HEK293 (cell line): ENCODE results near the gene CDC25C.

ENCODE experiments used
- CTCF ChIA-PET: fragments of 350-600 bp; formaldehyde crosslinking; extraction: SDS; loops from one replicate; lab custom pipeline; 2021; ENCODE audit warnings: antibody characterized with exemption; lab: Yijun Ruan, JAX
- POLR2A ChIA-PET: fragments of 300-600 bp; formaldehyde crosslinking; extraction: SDS; loops from one replicate; lab custom pipeline; 2020; ENCODE audit warnings: antibody characterized with exemption, inconsistent platforms; lab: Yijun Ruan, JAX
- H3K27ac ChIP-seq: fragments of 200-500 bp; sonication (Bioruptor generic); 2 replicates; pipeline ENCODE4 v1.5.1; 2014; ENCODE audit warnings: low read depth, low read length, control low read depth, inconsistent platforms; ENCODE audit errors: extremely low read depth
- H3K36me3 ChIP-seq, 2 experiments: fragments of 200-500 bp in 1 of 2; sonication (Bioruptor generic) in 1 of 2; 1 replicate in 1 of 2; 2 replicates in 1 of 2; pipeline ENCODE4 v1.5.1; 2014 to 2017; ENCODE audit warnings: inconsistent platforms in 2 of 2, low read length in 2 of 2; ENCODE audit not compliant: control insufficient read depth in 2 of 2, insufficient read depth in 1 of 2
- H3K4me1 ChIP-seq: fragments of 200-500 bp; sonication (Bioruptor generic); 2 replicates; pipeline ENCODE4 v1.5.1; 2014; ENCODE audit warnings: mild to moderate bottlenecking, low read length, inconsistent platforms; ENCODE audit not compliant: control insufficient read depth, insufficient read depth
- H3K4me3 ChIP-seq: 2 replicates; pipeline ENCODE4 v1.5.1; 2011; ENCODE audit warnings: low read depth, mild to moderate bottlenecking, control low read depth, low read length, moderate library complexity
- H3K9me3 ChIP-seq: fragments of 200-500 bp; sonication (Bioruptor generic); 2 replicates; pipeline ENCODE4 v1.5.1; 2014; ENCODE audit warnings: low read depth, low read length, inconsistent platforms; ENCODE audit not compliant: control insufficient read depth, insufficient read depth
- EGR2 ChIP-seq: fragments of 450-650 bp; formaldehyde crosslinking; IDR thresholded peaks from 2 replicates; pipeline ENCODE4 v1.5.1; 2016; ENCODE audit warnings: low read depth, missing biosample characterization, missing genetic modification characterization
- GLIS1 ChIP-seq: fragments of 450-650 bp; formaldehyde crosslinking; IDR thresholded peaks from 2 replicates; pipeline ENCODE4 v1.5.1; 2016; ENCODE audit warnings: missing biosample characterization, missing genetic modification characterization
- HOXC10 ChIP-seq: sonication (generic); formaldehyde crosslinking; IDR thresholded peaks from 2 replicates; pipeline ENCODE4 v1.8.1; 2023; ENCODE audit warnings: mild to moderate bottlenecking, missing genetic modification reagents
- INSM2 ChIP-seq: fragments of 450-650 bp; formaldehyde crosslinking; IDR thresholded peaks from 2 replicates; pipeline ENCODE4 v1.5.1; 2016; ENCODE audit warnings: missing biosample characterization, missing genetic modification characterization
- KLF1 ChIP-seq: fragments of 450-650 bp; formaldehyde crosslinking; IDR thresholded peaks from 2 replicates; pipeline ENCODE4 v1.5.1; 2016; ENCODE audit warnings: missing biosample characterization, missing genetic modification characterization
- KLF17 ChIP-seq: fragments of 450-650 bp; formaldehyde crosslinking; IDR thresholded peaks from 2 replicates; pipeline ENCODE4 v1.5.1; 2016; ENCODE audit warnings: missing biosample characterization, missing genetic modification characterization
- RBAK ChIP-seq: fragments of 450-650 bp; formaldehyde crosslinking; IDR thresholded peaks from 2 replicates; pipeline ENCODE4 v1.5.1; 2016; ENCODE audit warnings: missing biosample characterization, missing genetic modification characterization
- SP7 ChIP-seq: fragments of 450-650 bp; formaldehyde crosslinking; IDR thresholded peaks from 2 replicates; pipeline ENCODE4 v1.5.1; 2016; ENCODE audit warnings: missing biosample characterization, missing genetic modification characterization
- ZBTB26 ChIP-seq: fragments of 450-650 bp; formaldehyde crosslinking; optimal IDR thresholded peaks from 2 replicates; pipeline ENCODE3; 2016; ENCODE audit warnings: missing biosample characterization, mild to moderate bottlenecking, missing genetic modification characterization
- ZBTB48 ChIP-seq: fragments of 450-650 bp; formaldehyde crosslinking; IDR thresholded peaks from 2 replicates; pipeline ENCODE4 v1.5.1; 2016; ENCODE audit warnings: missing biosample characterization, missing genetic modification characterization
- ZEB2 ChIP-seq: fragments of 450-650 bp; formaldehyde crosslinking; IDR thresholded peaks from 2 replicates; pipeline ENCODE4 v1.5.1; 2016; ENCODE audit warnings: missing biosample characterization, missing genetic modification characterization
- ZNF16 ChIP-seq: fragments of 450-650 bp; formaldehyde crosslinking; IDR thresholded peaks from 2 replicates; pipeline ENCODE4 v1.5.1; 2016; ENCODE audit warnings: low read depth, missing biosample characterization, missing genetic modification characterization
- ZNF248 ChIP-seq: fragments of 450-650 bp; formaldehyde crosslinking; IDR thresholded peaks from 2 replicates; pipeline ENCODE4 v1.5.1; 2017; ENCODE audit warnings: missing biosample characterization, missing genetic modification characterization
- ZNF521 ChIP-seq: fragments of 450-650 bp; formaldehyde crosslinking; IDR thresholded peaks from 2 replicates; pipeline ENCODE4 v1.5.1; 2017; ENCODE audit warnings: missing biosample characterization, mild to moderate bottlenecking, missing genetic modification characterization
- ZNF596 ChIP-seq: fragments of 450-650 bp; IDR thresholded peaks from 2 replicates; pipeline ENCODE4 v1.5.0; 2018; ENCODE audit warnings: missing biosample characterization, mild to moderate bottlenecking, missing genetic modification characterization, moderate library complexity
- ZNF610 ChIP-seq: fragments of 450-650 bp; formaldehyde crosslinking; IDR thresholded peaks from 2 replicates; pipeline ENCODE4 v1.5.1; 2016; ENCODE audit warnings: missing biosample characterization, missing genetic modification characterization, borderline replicate concordance
- TF ChIP-seq, protein P1 (sequence below): fragments of 450-650 bp; formaldehyde crosslinking; IDR thresholded peaks from 2 replicates; pipeline ENCODE4 v1.5.1; 2017; ENCODE audit warnings: missing biosample characterization, missing genetic modification characterization
- TF ChIP-seq, protein P2 (sequence below): fragments of 450-650 bp; formaldehyde crosslinking; IDR thresholded peaks from 2 replicates; pipeline ENCODE4 v1.5.1; 2016; ENCODE audit warnings: missing biosample characterization, missing genetic modification characterization

CDC25C gene

GRCh38 chr5:138275379-138275782, 56.2 kb downstream of the CDC25C start (continued):
- TF ChIP-seq INSM2 (tag by site-specific recombination) (peak; percentile 57; the same call in 1 of the 2 replicates), GLIS1 (peak; percentile 100), KLF17 (no peak)
- TF ChIP-seq, all 188 proteins: peak for 53

DNA sequence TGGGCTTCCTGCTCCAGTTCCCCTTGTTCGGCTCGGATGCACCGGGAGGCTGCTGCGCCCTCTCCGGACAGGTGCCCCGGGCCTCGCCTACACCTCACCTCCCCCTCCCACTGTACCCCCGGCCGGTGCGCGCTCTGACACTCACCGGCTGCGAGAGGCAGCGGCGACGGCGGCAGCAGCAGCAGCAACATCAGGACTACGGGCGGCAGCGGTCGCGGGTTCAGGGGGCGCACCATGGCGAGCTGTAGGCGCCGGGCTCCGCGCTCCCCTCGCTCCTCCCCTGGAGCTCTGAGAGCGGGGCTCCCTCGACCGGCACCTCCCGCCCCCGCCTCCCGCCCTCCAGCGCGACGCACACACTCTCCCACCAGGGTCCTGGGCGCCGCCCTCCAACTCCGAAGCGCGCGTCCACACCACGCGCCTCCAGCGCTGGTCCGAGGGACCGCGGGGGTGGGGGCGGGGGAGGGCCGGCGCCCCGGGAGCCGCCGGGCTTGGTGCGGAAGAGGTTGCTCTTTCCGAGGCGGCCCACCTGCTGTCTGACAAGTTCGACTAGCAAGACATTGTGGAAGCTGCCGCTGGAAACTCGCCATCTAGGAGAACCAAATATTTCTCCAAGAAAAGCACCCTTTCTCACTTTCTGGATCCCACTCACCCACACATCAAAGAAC, 57.3 kb downstream of the CDC25C start, which contains the start of gene GFRA3:
GFRA3 (minus strand) TSS at position 433 of the 665 bp plus-strand sequence; CDS start at position 236, 197 bp downstream.
- H3K27ac ChIP-seq: peak within 1 kb of the TSS; percentile 25; the same call in 1 of the 2 replicates
- ChIA-PET CTCF (interaction anchor here (0.7 to 3.2 kb wide), 4 partner anchors 38 to 60 kb away, joined by 3 to 14 read pairs (median 3); no protein-coding TSS in a partner anchor), POLR2A (interaction anchor here (1.7 to 2.1 kb wide), 2 partner anchors 61 to 95 kb away, joined by 4 to 5 read pairs; partner anchors contain the start of genes CDC23 and KIF20A)
- no peak within 1 kb of the TSS for H3K4me3 ChIP-seq
- no peaks in the 10 kb centered on the region for H3K9me3 ChIP-seq
- TF ChIP-seq ZNF248 (no peak), RBAK (no peak), SP7 (no peak), HOXC10 (no peak), ZNF596 (tag by site-specific recombination) (no peak), ZEB2 (no peak), GLIS1 (no peak), ZNF610 (no peak), ZBTB26 (tag by site-specific recombination) (no peak), ZNF521 (no peak), ZBTB48 (tag by site-specific recombination) (no peak), ZNF16 (tag by site-specific recombination) (no peak), EGR2 (tag by site-specific recombination) (no peak), KLF1 (no peak)
- TF ChIP-seq, protein P1, sequence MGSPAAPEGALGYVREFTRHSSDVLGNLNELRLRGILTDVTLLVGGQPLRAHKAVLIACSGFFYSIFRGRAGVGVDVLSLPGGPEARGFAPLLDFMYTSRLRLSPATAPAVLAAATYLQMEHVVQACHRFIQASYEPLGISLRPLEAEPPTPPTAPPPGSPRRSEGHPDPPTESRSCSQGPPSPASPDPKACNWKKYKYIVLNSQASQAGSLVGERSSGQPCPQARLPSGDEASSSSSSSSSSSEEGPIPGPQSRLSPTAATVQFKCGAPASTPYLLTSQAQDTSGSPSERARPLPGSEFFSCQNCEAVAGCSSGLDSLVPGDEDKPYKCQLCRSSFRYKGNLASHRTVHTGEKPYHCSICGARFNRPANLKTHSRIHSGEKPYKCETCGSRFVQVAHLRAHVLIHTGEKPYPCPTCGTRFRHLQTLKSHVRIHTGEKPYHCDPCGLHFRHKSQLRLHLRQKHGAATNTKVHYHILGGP (tag by site-specific recombination): no peak
- TF ChIP-seq, protein P2, sequence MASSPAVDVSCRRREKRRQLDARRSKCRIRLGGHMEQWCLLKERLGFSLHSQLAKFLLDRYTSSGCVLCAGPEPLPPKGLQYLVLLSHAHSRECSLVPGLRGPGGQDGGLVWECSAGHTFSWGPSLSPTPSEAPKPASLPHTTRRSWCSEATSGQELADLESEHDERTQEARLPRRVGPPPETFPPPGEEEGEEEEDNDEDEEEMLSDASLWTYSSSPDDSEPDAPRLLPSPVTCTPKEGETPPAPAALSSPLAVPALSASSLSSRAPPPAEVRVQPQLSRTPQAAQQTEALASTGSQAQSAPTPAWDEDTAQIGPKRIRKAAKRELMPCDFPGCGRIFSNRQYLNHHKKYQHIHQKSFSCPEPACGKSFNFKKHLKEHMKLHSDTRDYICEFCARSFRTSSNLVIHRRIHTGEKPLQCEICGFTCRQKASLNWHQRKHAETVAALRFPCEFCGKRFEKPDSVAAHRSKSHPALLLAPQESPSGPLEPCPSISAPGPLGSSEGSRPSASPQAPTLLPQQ (tag by site-specific recombination): no peak
- no peaks in the 10 kb centered on the region for H3K36me3 ChIP-seq
- H3K4me1 ChIP-seq: peaks cover 21% of the 10 kb centered on the region
